ENCODE measurements around the gene CDC5L. TPM values are rescaled to one million over a fixed set of nuclear protein-coding genes. Genes with fewer than 3 reads are reported as not detected.

The CDC5L gene
- total RNA-seq, 6 donors from 2014 or later = 5.4 to 24.0 (median 13.8) TPM

DNA sequence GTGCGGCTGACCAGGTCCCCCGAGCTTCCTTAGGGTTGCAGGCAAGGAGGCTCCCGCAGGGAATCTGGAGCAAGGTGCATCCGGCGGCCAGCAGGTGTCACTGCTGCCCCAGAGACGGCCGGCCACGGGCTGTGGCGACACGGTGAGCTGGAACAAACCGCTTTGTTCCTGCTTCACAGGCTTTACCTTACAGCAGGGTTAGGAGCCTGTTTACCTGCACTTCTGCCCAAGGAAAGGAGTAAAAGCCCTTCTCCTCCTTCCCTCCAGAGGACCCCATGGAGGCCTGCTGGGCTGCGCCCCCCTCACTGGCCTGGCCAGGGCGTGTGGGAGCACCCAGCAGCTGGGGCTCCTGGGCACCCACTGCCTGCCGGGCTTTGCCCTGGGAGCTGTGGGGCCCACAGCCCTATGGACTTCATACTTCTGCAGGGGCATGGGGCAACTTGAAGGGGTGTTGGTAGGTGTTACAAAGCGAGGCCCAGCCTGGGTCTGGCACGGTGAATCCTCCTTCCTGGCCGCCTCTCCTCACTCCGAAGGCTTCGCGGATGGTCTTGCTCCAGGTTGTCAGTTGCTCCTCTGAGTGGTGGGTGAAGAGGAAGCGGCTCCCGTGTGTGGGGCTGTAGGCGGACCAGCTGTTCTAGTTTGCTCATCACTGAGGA, 88.4 kb downstream of the CDC5L start:
- Histone ChIP-seq H3K27me3 (no peaks in the 10 kb centered on the region), H3K36me3 (no peaks in the 10 kb centered on the region), H3K4me3 (peak overlapping the region in 1 of 4 donors; percentile 15), H3K9me3 (no peaks in the 10 kb centered on the region), H3K27ac (no peak overlapping the region), H3K4me1 (peaks cover 0 to 9% (median 8%) of the 10 kb centered on the region in 4 donors)
- 0 to 86% methylated on average over 1 to 12 of the region's 23 CpGs for WGBS, 2 donors
- DNase-seq = peak; percentile 80 to 95
- ATAC-seq (ENCODE audit: low FRiP score in 2 of 2) = peak; percentile 83 to 89
- TF ChIP-seq CTCF (IDR thresholded peaks at IDR 0.05) (peak; percentile 76 to 94 (median 88)), POLR2A (IDR thresholded peaks at IDR 0.05) (no peak), EP300 (IDR thresholded peaks at IDR 0.05) (no peak), POLR2AphosphoS5 (IDR thresholded peaks at IDR 0.05) (no peak)

GRCh38 chr6:44476849-44477248, 89.3 kb downstream of the CDC5L start:
- no peaks in the 10 kb centered on the region for H3K27me3 ChIP-seq

DNA sequence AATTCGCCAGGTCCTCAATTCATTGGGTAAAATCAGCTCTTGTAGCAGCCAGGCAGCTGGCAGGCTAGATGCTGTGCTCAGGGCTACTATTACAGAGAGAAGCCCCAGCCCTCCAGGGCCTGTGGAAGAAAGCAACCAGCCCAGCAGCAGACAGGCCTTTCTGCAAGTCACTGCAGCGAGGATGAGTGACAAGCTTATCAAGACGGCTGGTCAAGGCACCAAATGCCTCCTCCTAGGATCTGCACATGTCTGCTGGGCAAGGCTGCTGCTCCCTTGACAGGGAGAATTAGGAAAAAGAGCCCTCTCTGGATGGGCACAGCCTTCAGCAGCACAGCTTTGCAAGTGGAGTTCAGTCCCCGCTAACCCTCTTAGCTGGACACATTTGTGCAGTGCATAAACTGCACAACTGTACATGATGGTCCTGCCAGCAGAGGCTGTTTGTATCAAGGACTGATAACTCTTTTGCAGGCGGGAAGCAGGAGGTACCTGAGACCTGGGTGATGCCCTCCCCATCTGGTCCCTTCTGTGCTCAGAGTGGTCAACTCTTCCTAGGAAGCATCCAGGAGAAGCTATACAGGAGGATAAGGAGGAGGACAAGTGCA, 89.9 kb downstream of the CDC5L start:
- Histone ChIP-seq H3K27me3 (no peaks in the 10 kb centered on the region), H3K4me3 (no peak overlapping the region), H3K36me3 (no peaks in the 10 kb centered on the region), H3K27ac (no peak overlapping the region), H3K9me3 (no peaks in the 10 kb centered on the region), H3K4me1 (peaks cover 0 to 9% (median 8%) of the 10 kb centered on the region in 4 donors)
- TF ChIP-seq POLR2A (IDR thresholded peaks at IDR 0.05) (no peak), POLR2AphosphoS5 (IDR thresholded peaks at IDR 0.05) (no peak)
- WGBS, 2 donors = 85 to 93% methylated on average over 3 to 5 of the region's 5 CpGs
- DNase-seq (no peak), ATAC-seq (ENCODE audit: low FRiP score in 2 of 2) (no peak)

More at GRCh38 chr6:44476849-44477248, 89.3 kb downstream of the CDC5L start:
- Histone ChIP-seq H3K4me1 (peaks cover 0 to 9% (median 8%) of the 10 kb centered on the region in 4 donors), H3K36me3 (no peaks in the 10 kb centered on the region), H3K4me3 (no peak overlapping the region), H3K27ac (no peak overlapping the region), H3K9me3 (no peaks in the 10 kb centered on the region)
- ATAC-seq (ENCODE audit: low FRiP score in 2 of 2) = no peak
- TF ChIP-seq POLR2A (IDR thresholded peaks at IDR 0.05) (no peak), CTCF (IDR thresholded peaks at IDR 0.05) (no peak), POLR2AphosphoS5 (IDR thresholded peaks at IDR 0.05) (no peak), EP300 (IDR thresholded peaks at IDR 0.05) (no peak)
- peak in 1 of 2 donors; percentile 44 for DNase-seq
- 95 to 100% methylated on average over 2 to 10 of the region's 10 CpGs for WGBS, 2 donors

- Histone ChIP-seq H3K9me3 (no peaks in the 10 kb centered on the region), H3K36me3 (no peaks in the 10 kb centered on the region), H3K4me3 (no peak overlapping the region), H3K4me1 (peaks cover 0 to 9% (median 8%) of the 10 kb centered on the region in 4 donors), H3K27me3 (no peaks in the 10 kb centered on the region), H3K27ac (no peak overlapping the region)
- peak in 1 of 2 donors; percentile 37 for ATAC-seq (ENCODE audit: low FRiP score in 2 of 2)
- WGBS, 2 donors = 60 to 75% methylated on average over 1 to 3 of the region's 3 CpGs
- TF ChIP-seq CTCF (IDR thresholded peaks at IDR 0.05) = no peak
- no peak for TF ChIP-seq POLR2AphosphoS5 (IDR thresholded peaks at IDR 0.05)
- no peak for TF ChIP-seq EP300 (IDR thresholded peaks at IDR 0.05)
- TF ChIP-seq POLR2A (IDR thresholded peaks at IDR 0.05) = no peak
- no peak for DNase-seq
Measured at GRCh38 chr6:44478158-44478557, 90.7 kb downstream of the CDC5L start.

- H3K4me1 ChIP-seq = peaks cover 0 to 9% (median 8%) of the 10 kb centered on the region in 4 donors
- peak in 1 of 2 donors; percentile 52 for DNase-seq
- no peak overlapping the region for H3K4me3 ChIP-seq
- H3K9me3 ChIP-seq = no peaks in the 10 kb centered on the region
- H3K36me3 ChIP-seq = no peaks in the 10 kb centered on the region
- ATAC-seq (ENCODE audit: low FRiP score in 2 of 2) = no peak
- 68 to 74% methylated on average over 11 of the region's 11 CpGs for WGBS, 2 donors
- no peaks in the 10 kb centered on the region for H3K27me3 ChIP-seq
- no peak overlapping the region for H3K27ac ChIP-seq
- TF ChIP-seq POLR2A (IDR thresholded peaks at IDR 0.05) = no peak
- no peak for TF ChIP-seq POLR2AphosphoS5 (IDR thresholded peaks at IDR 0.05)
- TF ChIP-seq CTCF (IDR thresholded peaks at IDR 0.05) = no peak
- TF ChIP-seq EP300 (IDR thresholded peaks at IDR 0.05) = no peak
Measured at GRCh38 chr6:44478591-44479254, 91.2 kb downstream of the CDC5L start.

Data from upper lobe of left lung (tissue), 6 donors.